NK-92 (cell line): ENCODE results near the gene CA5A.
A peak's percentile ranks its signal among the peaks of the same experiment; 100 is the strongest.

ENCODE experiments used
- DNase-seq: peaks from one replicate; lab custom pipeline; 2025; ENCODE audit not compliant: unreplicated experiment; lab: John Stamatoyannopoulos, UW

CA5A gene

GRCh38 chr16:87964049-87964659 lies 27.8 kb upstream of the CA5A start:
- DNase-seq = no peak

DNA sequence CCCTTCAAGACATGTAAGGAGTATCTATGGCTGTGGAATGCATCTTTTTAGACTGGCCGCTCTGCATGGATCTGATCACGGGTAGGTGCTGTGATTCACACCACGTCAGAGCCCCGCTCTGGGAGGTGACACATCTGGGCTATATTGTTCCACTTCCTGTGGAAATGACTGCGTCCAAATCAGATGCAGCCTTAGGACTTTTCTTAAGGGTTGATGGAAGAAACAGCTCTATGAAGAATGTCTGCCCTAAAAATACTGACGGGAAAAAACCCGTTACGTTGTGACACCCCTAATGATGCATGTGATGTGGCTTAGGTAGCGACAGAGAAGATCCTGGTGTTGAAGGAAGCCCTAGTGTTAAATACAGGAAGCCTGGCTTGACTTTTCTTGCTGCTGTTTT lies 27.1 kb upstream of the CA5A start:
- DNase-seq = no peak

DNA sequence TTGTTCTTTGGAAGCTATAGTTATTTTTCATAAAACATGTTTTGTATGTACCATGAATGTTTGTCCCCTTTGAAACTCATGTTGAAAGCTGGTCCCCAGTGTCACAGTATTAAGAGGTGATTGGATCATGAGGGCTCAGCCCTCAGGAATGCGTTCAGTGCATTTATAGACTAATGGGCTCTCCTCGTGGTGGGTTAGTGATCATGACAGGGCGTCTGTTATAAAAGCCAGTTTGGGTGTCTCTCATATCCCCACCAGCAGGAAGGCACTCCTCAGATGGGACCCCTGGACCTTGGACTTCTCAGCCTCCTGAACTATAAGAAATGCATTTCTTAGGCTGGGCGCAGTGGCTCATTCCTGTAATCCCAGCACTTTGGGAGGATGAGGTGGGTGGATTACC lies 25.3 kb upstream of the CA5A start:
- DNase-seq = no peak

DNA sequence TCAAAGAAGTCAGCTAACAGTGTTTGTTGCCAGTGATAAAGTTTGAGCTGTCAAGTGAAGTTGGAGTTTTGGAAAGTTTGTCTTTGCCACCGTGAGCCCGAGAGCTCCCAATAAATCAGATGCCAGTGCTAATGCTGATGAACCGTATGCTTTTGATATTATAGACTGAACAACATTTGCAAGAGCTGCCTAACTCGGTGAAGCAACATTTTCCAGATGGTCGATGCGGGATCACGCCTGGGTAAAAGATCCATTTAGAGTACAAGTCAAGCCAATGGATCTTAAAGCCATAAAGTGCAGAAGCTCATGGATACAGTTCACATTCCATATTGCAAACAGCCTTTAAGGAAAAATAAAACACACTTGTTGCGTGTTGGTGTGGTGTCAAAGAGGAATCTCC lies 24.5 kb upstream of the CA5A start:
- no peak for DNase-seq

- DNase-seq = no peak
These were observed 24.0 kb upstream of the CA5A start for GRCh38 chr16:87960296-87960695.

DNA sequence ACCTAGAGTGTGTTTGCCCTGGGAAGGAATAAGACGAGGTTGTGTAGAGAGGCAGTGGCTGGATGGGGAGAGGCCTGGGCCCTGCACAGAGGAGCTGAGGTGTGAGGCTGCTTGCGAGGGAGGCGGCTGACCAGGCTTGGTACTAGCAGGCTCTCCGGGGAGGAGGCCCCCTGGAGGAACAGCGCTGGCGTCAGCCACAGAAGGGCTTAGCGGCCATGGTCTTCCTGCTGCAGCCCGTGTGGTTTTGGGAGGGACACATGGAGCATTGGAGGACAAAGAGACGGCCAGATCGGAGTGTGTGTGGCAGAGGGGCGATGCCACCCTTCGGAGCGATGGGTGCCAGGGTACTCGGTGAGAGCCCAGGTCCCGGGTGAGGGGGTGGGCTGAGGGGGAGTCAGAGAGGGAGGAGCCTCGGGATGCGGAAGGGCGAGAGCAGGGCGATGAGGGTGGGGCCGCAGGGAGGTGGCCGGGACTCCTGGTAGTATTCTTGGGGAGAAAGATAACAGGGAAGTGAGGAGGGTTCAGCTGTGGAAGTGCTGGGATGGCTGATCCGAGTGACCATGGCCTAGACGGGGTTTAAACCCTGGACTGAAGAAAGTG lies 23.2 kb upstream of the CA5A start:
- no peak for DNase-seq

GRCh38 chr16:87958632-87959031 lies 22.3 kb upstream of the CA5A start:
- DNase-seq = no peak

DNA sequence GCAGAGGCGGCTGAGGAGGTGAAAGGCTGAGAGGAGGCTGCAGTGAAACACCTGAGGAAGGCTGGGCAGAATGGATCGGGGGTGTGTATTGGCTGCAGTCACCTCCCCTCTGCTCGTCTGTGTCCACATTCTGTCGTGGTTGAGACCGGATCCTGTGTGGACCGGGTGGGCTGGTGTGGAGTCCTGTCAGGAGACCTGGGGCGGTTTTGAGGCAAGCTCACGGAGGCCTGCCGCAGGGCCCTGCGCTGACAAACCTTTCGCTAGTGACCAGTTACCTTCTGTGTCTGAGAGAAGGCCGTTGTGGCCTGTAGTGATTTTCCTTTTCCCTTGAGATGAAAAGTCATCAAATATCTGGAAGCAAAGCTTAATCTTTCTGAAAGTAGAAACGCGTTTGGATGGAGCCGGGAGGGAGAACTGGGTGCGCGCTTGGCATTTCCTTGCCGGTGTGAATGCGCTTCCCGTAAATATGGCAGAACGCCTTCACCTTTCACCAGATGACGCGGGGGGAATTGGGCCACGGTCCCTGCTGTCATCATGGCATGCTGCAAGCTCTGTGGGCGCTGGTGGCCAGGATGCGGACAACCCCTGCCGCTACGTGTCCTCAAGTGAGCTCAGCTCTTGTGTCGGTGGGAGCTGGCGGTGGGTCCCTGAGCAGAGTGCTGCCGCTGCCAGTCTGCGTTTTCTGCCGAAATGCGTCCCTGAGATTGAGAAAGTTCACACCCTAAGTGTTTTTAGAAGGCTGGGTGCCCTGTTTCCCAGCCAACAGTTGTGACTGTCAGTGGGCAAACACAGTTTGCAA lies 21.2 kb upstream of the CA5A start:
- no peak for DNase-seq

DNA sequence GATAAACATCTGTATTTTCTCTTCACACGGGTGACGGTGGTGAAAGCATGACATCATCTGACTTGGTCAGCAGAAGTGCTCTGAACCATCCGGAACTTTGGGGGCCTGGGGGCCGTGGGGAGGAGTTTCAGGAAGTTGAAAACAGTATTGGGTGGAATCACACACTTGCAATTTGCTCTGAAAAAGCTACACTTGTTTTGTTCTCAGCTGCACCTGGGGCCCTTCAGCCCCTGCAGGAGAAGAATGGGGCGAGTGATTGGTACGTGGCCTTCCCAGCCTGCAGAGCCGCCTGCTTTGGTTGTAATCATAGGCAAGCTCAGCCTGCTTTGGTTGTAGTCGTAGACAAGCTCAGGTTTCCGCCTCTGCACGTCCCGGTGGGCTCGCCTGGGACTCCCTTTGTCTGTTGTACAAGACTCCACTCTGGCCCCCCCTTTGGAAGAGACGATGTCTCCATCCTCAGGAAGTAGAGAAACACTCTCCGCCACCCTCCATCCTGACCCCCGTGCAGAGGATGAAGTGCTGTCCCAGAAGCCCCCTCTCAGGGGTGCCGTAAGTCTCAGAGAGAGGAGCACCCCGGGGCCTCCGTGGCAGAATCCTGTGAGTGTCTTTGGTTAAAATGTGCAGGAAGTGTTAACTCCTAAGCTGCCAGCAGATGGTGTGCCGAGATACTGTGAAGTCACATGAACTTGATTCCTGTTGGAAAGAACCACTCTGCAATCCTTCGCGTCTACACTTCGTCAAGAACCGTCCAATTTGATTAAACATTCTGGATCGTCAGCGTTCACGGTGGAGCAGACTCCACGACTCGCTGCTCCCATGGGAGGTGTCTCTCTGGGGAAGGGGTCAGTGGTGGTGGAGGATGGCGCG lies 20.3 kb upstream of the CA5A start:
- no peak for DNase-seq

DNA sequence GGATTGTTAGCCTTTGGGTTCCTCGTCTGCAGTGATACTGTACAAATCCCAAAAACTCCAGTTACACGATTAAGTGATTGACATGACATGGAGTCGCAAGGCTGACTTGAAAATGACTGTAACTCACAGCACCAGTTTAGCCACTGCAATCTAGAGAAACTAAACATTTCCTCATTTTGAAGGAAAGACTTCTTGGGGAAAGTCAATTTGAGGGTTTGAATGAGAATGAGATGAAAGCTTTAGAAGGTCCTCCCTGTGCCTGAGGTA lies 19.7 kb upstream of the CA5A start:
- DNase-seq = no peak

DNA sequence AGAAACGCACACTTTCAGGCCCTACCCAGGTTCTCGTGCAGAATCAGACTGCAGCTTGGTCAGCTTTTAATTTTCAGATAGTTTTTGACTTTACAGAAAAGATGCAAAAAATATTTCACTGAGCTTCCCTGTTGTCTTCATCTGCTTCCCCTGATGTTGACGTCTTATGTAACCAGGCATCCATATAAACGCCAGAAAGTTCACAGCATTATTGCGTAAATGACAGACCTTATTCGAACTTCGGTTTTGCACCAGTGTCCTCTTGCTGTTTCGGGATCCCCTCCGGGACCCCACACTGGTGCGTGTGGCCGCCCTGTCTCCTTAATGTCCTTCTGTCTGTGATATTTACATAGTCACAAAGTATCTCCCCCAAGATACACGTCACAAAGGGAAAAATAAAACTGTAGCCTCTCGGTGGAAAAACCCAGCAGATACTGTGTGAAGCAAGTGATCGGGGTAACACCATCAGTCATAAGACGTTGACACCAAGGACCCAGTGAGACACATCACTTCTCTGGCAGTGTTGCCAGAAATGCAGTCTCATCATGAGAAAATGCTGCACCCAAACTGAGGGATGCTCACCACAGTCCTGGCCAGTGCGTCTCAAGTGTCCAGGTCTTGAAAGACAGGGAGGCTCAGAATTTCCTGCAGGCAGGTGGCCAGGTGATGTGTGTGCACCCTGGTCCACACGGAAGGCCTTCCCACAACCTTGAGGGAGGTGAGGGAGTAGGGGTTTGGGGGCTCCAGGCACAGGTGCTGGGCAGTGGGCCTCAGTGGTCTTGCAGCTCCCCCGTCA lies 19.2 kb upstream of the CA5A start:
- no peak for DNase-seq

DNA sequence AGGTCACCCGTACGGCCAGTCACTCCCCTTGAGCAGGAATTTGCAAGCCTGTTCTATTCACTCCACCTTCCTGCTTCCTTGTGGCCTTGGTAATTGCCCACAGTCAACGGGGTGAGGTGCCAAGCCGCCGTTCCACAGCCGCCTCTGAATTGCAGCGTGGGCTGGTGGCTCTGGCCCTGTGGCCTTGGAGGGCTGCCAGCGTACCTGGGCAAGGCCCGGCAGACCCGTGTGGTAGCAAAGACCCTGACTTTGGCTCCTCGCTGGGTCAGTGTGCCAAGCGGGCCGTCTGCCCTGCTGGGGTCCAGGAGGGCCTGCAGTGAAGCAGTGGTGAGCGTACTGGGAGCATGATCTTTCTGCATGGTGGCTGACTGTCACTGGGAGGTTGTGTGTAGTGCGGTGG lies 18.5 kb upstream of the CA5A start:
- no peak for DNase-seq

DNA sequence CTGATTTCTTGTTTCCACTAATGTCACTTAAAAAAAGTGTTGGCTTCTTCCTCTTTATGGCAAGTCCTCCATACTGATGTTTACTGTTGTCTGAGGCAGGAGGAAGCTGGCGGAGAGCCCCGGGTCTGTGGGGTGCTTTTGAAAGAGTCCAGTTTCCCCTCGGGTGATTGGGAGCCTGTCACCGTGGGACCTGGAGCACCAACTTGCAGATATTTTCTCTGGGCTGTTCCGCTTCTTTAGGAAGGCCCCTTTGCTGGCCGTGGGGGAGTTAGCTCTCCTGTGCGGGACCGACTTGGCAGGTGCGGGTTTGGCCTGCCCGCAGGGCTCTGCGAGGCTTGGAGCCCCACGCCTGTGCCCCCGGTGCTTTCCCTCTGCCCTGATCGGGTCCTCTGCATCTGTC lies 18.0 kb upstream of the CA5A start:
- no peak for DNase-seq

DNA sequence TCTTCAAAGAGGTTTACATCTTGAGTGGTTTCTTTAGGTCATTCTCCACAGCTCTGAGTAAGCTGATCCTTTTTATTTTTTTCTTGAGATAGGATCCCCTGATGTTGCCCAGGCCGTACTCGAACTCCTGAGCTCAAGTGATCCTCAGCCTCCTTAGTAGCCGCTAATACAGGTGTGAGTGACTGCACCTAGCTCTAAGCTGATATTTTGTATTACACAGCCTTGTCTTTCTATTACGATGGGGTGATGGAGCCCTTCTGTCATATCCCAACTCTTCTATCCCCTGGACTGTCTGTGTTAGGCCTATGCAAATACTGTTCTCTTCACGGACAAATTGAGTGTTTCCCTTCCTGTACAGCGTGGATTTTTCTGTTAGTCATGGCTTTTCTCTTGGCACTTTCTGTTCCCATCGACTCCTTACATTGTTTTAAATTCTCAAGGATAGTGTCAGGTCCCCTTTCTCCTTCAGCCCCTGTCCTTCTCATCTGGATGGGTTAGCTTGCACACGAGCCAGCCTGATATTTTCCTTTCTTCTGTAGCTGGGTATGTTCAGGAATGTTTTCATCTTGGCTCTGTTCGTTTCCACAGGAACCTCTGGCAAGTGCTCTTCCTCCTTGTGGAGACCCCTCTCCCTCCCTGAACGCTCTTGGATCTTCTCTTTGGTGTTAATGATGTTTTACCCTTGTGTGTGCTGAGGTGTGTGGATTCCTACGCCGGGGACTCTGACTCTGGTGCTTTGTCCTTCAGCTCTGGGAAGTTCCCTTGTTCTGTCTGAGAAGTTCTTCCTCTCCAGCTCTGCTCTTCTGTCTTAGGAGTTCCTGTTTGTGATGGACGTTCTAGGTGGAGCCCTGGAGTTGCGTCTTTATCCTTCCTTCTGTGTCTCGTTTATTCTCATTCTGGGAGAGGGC lies 17.2 kb upstream of the CA5A start:
- no peak for DNase-seq

- no peak for DNase-seq
These were observed 16.4 kb upstream of the CA5A start for GRCh38 chr16:87952751-87953150.

- no peak for DNase-seq
These were observed 15.5 kb upstream of the CA5A start for GRCh38 chr16:87951552-87952538.

GRCh38 chr16:87950765-87951551 lies 14.6 kb upstream of the CA5A start, which contains the start of gene BANP:
BANP (plus strand) TSS chr16:87951434; CDS start chr16:87975116, 23,682 bp downstream.
- peak; percentile 76 for DNase-seq
